Measurements from ENCODE around the gene CHST15. TPM values are rescaled to one million over a fixed set of nuclear protein-coding genes. Genes with fewer than 3 reads are reported as not detected.

CHST15 gene
- total RNA-seq, 1 donor from 2014 or later: 4.5 TPM

- no peaks in the 10 kb centered on the region for H3K4me1 ChIP-seq
- DNase-seq: no peak
- H3K9me3 ChIP-seq (replicated peaks): no peaks in the 10 kb centered on the region
- H3K36me3 ChIP-seq: no peaks in the 10 kb centered on the region
- H3K27ac ChIP-seq (replicated peaks): no peak overlapping the region
- no peak overlapping the region for H3K4me3 ChIP-seq
- peaks cover 16% of the 10 kb centered on the region for H3K27me3 ChIP-seq (ENCODE audit: low read depth)
- no peak for TF ChIP-seq CTCF (IDR thresholded peaks at IDR 0.05; ENCODE audit: borderline replicate concordance)
- intact Hi-C loops (cut with micrococcal nuclease): no loop called here
Observed at GRCh38 chr10:124084708-124085107, 8.7 kb downstream of the CHST15 start.

- H3K27me3 ChIP-seq (ENCODE audit: low read depth): peaks cover 9% of the 10 kb centered on the region
- no peak for DNase-seq
- intact Hi-C loops (cut with micrococcal nuclease): no loop called here
- no peak overlapping the region for H3K4me3 ChIP-seq
- TF ChIP-seq CTCF (IDR thresholded peaks at IDR 0.05; ENCODE audit: borderline replicate concordance): no peak
- H3K27ac ChIP-seq (replicated peaks): no peak overlapping the region
- no peaks in the 10 kb centered on the region for H3K9me3 ChIP-seq (replicated peaks)
- H3K36me3 ChIP-seq: no peaks in the 10 kb centered on the region
- no peaks in the 10 kb centered on the region for H3K4me1 ChIP-seq
Observed at GRCh38 chr10:124083740-124084397, 9.5 kb downstream of the CHST15 start.

- H3K4me3 ChIP-seq: no peak overlapping the region
- H3K27me3 ChIP-seq (ENCODE audit: low read depth): peaks cover 3% of the 10 kb centered on the region
- H3K9me3 ChIP-seq (replicated peaks): no peaks in the 10 kb centered on the region
- H3K4me1 ChIP-seq: no peaks in the 10 kb centered on the region
- no peak for TF ChIP-seq CTCF (IDR thresholded peaks at IDR 0.05; ENCODE audit: borderline replicate concordance)
- H3K27ac ChIP-seq (replicated peaks): no peak overlapping the region
- intact Hi-C loops (cut with micrococcal nuclease): no loop called here
- no peak for DNase-seq
- no peaks in the 10 kb centered on the region for H3K36me3 ChIP-seq
Observed at GRCh38 chr10:124083047-124083739, 10.2 kb downstream of the CHST15 start.

- Histone ChIP-seq H3K4me1 (no peaks in the 10 kb centered on the region), H3K27ac (replicated peaks) (no peak overlapping the region), H3K4me3 (no peak overlapping the region), H3K27me3 (ENCODE audit: low read depth) (no peaks in the 10 kb centered on the region), H3K36me3 (no peaks in the 10 kb centered on the region), H3K9me3 (replicated peaks) (no peaks in the 10 kb centered on the region)
- intact Hi-C loops (cut with micrococcal nuclease): no loop called here
- DNase-seq: no peak
- no peak for TF ChIP-seq CTCF (IDR thresholded peaks at IDR 0.05; ENCODE audit: borderline replicate concordance)
Observed at GRCh38 chr10:124082555-124082954, 10.8 kb downstream of the CHST15 start.

GRCh38 chr10:124081547-124082140, 11.8 kb downstream of the CHST15 start:
- Histone ChIP-seq H3K4me3 (no peak overlapping the region), H3K36me3 (no peaks in the 10 kb centered on the region), H3K27ac (replicated peaks) (no peak overlapping the region), H3K9me3 (replicated peaks) (no peaks in the 10 kb centered on the region), H3K4me1 (no peaks in the 10 kb centered on the region), H3K27me3 (ENCODE audit: low read depth) (no peaks in the 10 kb centered on the region)
- intact Hi-C loops (cut with micrococcal nuclease): no loop called here
- no peak for TF ChIP-seq CTCF (IDR thresholded peaks at IDR 0.05; ENCODE audit: borderline replicate concordance)
- no peak for DNase-seq
